HS-27A (cell line): ENCODE data around the gene EIF2S1.
"Not testable (repeated sequence)": the region's sequence is repeated elsewhere in the genome, so short reads cannot be mapped to it uniquely, and the experiment has no call there.

Source experiments
- DNase-seq: peaks from one replicate; pipeline ENCODE4 v3.0.0-alpha.2; 2012; ENCODE audit warnings: low read depth, missing footprints

The EIF2S1 gene

GRCh38 chr14:67372833-67373232, 12.7 kb downstream of the EIF2S1 start:
- DNase-seq = no peak

DNA sequence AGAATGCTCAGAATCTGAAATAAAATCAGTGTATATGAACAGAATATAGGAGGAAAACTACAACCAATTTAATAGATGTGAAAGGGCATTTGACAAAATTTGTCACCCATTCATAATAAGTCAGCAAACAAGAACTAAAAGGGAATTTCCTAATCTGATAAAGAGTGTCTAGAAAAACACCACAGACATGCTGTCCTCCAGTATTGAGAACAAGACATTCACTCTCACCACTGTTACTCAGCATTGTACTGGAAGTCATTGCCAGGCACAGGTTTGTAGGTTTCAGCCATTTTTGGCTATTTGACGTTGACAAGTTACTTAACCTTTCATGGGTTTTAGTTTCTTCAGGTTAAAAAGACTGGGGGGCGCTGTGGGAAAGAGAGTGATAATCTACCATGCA, 13.2 kb downstream of the EIF2S1 start:
- DNase-seq = no peak

- no peak for DNase-seq
These were observed 17.8 kb downstream of the EIF2S1 start for GRCh38 chr14:67377916-67378315.

DNA sequence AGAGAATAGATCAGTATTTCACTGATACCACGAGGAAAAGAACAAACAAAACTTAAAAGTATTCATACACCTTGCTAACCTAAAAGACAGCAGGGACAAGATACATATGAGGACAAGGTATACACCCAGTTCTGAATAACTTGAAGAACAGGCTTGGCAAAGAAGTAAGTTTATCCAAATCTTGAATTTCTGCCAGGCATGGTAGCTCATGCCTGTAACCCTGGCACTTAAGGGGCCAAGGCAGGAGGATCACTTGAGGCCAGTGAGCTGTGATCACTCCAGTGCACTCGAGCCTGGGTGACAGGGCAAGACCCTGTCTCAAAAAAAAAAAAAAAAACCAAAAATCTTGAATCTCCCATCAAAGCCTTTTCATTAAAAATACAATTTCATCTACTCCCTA, 25.0 kb downstream of the EIF2S1 start:
- no peak for DNase-seq

DNA sequence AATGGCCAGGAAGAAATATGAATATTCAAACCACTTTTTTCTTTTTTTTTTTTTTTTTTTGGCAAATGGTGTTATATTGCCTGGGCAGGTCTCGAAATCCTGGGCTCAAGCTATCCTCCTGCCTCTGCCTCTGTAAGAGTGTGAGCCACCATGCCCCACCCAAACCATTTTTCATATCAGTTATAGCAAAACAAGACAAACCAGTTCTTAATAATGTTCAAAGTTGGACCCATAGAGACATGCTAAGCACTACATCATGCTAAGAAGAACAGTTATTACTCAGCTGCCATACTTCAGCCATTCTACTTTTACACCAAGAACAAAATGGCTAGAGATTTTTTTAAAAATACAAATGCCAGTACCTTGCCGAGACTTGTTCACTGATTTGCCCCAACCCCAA, 25.5 kb downstream of the EIF2S1 start:
- DNase-seq = no peak

DNA sequence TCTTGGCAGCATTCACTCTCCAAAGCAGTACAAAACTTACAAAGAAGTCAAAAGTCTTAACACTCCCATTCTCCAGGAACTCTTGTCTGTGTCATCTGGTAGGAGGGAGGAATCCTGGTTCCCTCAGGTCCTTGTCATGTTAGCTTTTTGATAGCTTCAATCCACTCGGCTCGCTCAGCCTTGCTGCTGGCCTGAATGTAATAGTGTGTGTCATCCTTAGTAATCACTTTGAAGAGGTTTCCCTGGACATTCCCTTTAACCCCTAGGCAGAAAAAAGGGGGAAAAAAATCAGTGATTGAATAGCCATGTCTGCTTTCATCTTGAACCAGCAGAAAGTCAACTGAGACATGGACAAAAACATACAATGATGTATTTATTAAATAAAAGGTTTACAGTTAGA, 27.1 kb downstream of the EIF2S1 start:
- no peak for DNase-seq

- DNase-seq = no peak
These were observed 29.1 kb downstream of the EIF2S1 start for GRCh38 chr14:67389275-67389674.

- DNase-seq = no peak
These were observed 29.8 kb downstream of the EIF2S1 start for GRCh38 chr14:67389811-67390534.

DNA sequence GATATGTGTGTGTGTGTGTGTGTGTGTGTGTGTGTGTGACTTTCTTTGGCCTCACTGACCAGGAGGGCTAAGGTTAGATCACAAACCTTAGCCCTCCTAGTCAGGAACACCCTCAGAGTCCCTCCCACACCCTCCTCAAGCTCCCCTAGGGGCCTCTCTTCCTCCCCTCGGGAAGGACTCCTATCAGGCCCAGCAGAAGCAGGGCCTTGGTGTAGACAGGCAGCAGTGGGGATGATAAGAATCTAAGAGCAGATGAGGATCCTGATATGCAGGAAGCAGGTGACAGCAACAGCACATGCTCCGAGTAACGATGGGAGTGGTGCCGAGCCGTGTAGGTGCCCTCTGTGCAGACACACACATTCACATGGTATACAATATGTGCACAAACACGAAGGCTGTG, 31.1 kb downstream of the EIF2S1 start:
- no peak for DNase-seq

- DNase-seq = no peak
These were observed 32.0 kb downstream of the EIF2S1 start for GRCh38 chr14:67392123-67392522.

DNA sequence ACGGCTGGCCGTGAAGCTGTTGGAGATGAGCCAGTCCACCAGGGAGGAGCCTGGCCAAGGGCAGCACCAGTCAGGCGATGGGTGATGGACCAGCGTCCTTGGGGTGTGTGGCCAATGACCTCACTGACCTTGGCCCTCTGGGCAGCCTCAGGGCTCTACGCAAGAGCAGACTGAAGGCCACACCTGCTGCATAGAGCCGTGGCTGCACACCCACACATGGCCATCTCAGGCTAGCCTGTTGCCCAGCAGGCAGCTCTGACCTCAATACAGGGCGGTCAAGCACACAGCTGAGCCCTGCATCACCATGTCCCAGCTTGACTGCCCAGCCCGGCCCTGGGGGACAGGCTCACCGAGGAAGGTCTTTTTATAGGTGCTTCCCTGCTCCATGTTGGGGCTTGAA, 32.7 kb downstream of the EIF2S1 start:
- DNase-seq = no peak

GRCh38 chr14:67393689-67394088, 33.6 kb downstream of the EIF2S1 start:
- DNase-seq = no peak

- no peak for DNase-seq
These were observed 35.2 kb downstream of the EIF2S1 start for GRCh38 chr14:67395086-67395875.

GRCh38 chr14:67395876-67396189, 35.7 kb downstream of the EIF2S1 start:
- DNase-seq = no peak

- peak; percentile 11 for DNase-seq
These were observed 36.3 kb downstream of the EIF2S1 start for GRCh38 chr14:67396381-67396970.

DNA sequence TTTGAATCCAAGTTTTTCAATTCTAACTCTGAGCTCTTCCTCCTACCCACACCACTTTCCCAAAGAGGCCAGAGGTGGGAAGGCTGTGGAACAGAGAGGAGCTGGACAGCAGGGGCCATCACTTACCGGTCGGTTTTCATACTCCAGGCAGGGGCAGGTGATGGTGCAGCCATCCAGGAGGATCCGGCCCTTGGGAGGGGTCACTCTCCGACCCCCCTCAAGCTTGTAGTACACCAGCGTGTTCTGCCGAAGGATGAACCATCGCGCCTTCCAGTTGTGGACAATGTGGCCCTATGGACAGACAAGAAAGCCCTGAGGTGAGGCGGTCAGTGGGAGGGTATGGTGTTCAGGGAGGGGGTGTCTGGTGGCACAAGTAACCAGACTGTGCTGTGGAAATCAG, 37.4 kb downstream of the EIF2S1 start:
- no peak for DNase-seq

DNA sequence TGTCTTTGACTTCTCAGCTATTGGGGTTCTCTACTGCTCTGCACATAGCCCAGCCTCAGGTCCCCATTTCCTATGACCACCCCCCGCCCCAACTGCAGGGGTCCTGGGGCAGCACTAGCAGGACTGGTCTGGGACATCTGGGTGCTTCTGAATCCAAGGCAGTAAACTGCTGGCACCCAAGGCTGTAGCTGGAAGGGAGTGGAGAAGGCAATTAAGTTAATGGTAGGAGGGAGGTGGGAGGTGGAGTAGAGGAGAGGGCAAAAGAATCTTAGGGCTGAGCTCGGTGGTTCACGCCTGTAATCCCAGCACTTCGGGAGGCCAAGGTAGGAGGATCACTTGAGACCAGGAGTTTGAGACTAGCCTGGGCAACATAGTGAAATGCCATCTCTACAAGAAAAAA, 40.3 kb downstream of the EIF2S1 start:
- DNase-seq = no peak

GRCh38 chr14:67405771-67406170, 45.6 kb downstream of the EIF2S1 start:
- no peak for DNase-seq

DNA sequence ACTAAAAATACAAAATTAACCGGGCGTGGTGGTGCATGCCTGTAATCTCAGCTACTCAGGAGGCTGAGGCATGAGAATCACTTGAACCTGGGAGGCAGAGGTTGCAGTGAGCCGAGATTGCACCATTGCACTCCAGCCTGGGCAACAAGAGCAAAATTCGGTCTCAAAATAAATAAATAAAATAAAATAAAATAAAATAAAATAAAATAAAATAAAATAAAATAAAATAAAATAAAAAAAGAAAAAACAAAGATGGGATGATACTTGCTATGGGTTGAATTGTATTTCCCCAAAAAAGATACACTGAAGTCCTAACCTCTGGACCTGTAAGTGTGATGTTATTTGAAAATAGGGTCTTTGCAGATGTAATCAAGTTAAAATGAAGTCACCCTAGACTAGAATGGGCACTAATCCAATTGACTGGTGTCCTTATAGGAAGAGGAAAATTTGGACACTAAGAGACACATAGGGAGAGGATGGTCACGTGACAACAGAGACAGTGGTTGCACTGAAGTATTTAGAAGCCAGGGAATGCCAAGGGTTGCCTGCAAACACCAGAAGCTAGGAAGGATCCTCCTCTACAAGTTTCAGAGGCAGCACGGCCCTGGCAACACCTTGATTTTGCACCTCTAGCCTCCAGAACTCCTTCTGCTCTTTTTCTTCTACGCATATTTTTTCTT, 48.1 kb downstream of the EIF2S1 start:
- DNase-seq = not testable (repeated sequence)

DNA sequence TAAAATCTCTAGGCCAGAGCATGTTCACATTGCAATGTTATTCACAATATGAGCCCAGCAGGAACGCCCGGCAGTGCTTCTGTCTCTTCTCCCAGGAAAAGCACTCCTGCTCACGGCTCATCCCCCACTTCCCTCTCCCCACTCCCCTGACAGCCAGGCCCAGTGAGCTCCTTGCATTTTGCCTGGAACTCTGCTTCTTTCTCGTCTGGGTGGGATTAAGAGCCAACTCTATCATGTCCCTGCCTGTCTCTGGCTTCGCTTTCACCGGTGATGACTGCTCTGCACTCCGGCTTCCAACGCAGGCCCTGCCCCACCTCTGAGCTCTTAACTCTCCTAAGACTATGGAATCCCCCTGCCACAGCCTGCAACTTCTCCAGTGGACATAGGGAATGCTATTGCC, 49.3 kb downstream of the EIF2S1 start:
- no peak for DNase-seq

DNA sequence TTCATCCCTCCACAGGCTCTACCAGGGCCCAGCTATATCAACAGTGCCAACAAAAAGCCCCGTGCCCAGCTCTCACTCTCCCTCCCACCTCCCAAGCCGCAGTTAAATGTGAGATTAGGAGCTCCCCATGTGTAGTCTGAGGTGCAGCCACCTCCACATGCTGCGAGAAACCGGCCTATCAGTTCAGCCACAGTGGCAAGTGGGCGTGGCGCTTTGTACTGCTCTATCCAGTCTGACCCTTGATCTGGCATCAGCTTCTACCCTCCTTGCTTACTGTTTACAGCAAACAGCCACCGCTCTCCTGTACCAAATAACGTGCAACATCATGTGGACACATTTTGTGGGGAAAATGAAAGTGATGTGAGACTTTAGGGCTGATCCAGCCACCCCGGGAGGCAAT, 50.2 kb downstream of the EIF2S1 start:
- no peak for DNase-seq

DNA sequence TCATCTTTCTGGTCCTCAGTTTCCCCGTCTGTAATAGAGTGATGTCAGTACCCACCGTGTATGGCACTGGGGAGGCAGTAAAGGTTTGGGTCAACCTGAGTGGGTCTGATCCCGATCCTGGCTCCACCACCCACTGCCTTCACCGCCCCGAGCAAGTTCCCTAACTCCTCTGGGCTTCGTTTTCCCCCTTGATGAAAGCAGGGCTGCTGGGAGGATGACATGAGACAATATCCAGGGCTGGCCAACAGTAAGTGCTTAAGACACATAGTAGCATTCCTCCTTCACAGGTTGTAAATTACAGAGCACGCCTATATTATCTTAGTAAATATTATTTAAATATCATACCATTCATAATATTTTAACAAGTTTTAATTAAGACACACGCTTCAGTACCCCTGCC, 51.2 kb downstream of the EIF2S1 start:
- DNase-seq = no peak
